ENCODE results near the gene SYT10.
"Not testable (repeated sequence)": the region's sequence is repeated elsewhere in the genome, so short reads cannot be mapped to it uniquely, and the experiment has no call there.

Gene SYT10

GRCh38 chr12:33357181-33357580 is 82.4 kb downstream of the SYT10 start:
- no peak for FAIRE-seq
- no peak for TF ChIP-seq CTCF (IDR thresholded peaks at IDR 0.05; ENCODE audit: insufficient read depth, missing control alignments)
- no peak for DNase-seq (ENCODE audit: insufficient read length, low spot score)

GRCh38 chr12:33349791-33350190 is 89.8 kb downstream of the SYT10 start:
- no peak for TF ChIP-seq CTCF (IDR thresholded peaks at IDR 0.05; ENCODE audit: insufficient read depth, missing control alignments)
- FAIRE-seq (no peak), DNase-seq (ENCODE audit: insufficient read length, low spot score) (no peak)

GRCh38 chr12:33331961-33332398 is 107.6 kb downstream of the SYT10 start:
- DNase-seq (ENCODE audit: insufficient read length, low spot score); FAIRE-seq: not testable (repeated sequence)

GRCh38 chr12:33330940-33331339 is 108.7 kb downstream of the SYT10 start:
- FAIRE-seq, result no peak
- no peak for DNase-seq (ENCODE audit: insufficient read length, low spot score)
- TF ChIP-seq CTCF (IDR thresholded peaks at IDR 0.05; ENCODE audit: insufficient read depth, missing control alignments), result no peak
